Measurements from ENCODE around the gene RNU2-63P. TPM values are rescaled to one million over a fixed set of nuclear protein-coding genes. Genes with fewer than 3 reads are reported as not detected.
A peak's percentile ranks its signal among the peaks of the same experiment; 100 is the strongest.

Gene RNU2-63P
- total RNA-seq = 10.0 to 14.8 TPM (median 13.0 TPM) in 3 replicates

DNA sequence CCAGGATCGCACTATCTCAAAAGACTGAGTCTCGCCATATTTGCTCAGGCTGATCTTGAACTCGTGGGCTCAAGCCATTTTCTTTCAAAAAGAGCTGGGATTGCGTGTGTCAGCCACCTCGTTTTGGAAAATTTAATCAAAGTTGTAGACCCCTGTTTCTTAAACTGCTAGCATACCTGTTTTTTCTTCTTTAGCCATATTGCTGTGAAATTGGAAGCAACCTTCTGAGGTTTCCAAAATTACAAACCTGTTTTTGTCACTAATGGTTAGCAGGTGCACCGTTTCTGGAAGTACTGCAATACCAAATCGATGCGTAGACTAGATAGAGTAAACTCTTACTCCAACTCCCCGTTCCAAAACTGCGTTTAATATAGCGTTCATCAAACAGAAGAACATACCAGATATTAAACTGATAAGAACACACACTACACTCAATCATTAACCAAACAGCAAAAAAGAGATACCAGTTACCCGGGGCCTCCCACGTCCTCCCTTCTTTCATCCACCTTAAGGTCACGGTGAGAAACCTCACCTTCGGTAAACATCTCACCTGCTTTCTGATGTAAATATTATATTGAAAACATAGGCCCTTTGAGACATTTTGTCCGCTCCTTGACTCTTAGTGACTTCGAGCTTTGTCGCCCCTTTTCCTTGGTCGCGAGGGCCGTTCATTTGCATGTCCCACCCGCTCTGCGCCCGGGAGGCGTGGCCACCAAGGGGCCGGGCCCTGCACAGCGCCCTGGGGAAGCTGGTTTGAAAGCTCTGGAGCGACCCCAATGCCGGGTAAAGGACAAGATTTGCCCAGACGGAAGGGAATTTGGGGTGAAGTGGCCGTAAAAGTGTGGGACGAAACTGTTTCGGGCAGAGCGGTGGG, at the start of gene RNU2-63P:
Gene RNU2-63P (minus strand): TSS at position 462 of the 874 bp plus-strand sequence.
- no peaks in the 10 kb centered on the region for H3K9me3 Mint-ChIP-seq
- peak; percentile 65 to 86 for DNase-seq (ENCODE audit: low spot score in 2 of 2, unreplicated experiment in 2 of 2)
- peaks cover 20% of the 10 kb centered on the region for H3K4me1 Mint-ChIP-seq
- no peaks in the 10 kb centered on the region for H3K27me3 Mint-ChIP-seq (ENCODE audit: low read depth)
- peak within 1 kb of the TSS; percentile 95 for H3K4me3 Mint-ChIP-seq
- peak within 1 kb of the TSS; percentile 100 for H3K27ac Mint-ChIP-seq
- no peaks in the 10 kb centered on the region for H3K36me3 Mint-ChIP-seq
- TF ChIP-seq, protein P1, sequence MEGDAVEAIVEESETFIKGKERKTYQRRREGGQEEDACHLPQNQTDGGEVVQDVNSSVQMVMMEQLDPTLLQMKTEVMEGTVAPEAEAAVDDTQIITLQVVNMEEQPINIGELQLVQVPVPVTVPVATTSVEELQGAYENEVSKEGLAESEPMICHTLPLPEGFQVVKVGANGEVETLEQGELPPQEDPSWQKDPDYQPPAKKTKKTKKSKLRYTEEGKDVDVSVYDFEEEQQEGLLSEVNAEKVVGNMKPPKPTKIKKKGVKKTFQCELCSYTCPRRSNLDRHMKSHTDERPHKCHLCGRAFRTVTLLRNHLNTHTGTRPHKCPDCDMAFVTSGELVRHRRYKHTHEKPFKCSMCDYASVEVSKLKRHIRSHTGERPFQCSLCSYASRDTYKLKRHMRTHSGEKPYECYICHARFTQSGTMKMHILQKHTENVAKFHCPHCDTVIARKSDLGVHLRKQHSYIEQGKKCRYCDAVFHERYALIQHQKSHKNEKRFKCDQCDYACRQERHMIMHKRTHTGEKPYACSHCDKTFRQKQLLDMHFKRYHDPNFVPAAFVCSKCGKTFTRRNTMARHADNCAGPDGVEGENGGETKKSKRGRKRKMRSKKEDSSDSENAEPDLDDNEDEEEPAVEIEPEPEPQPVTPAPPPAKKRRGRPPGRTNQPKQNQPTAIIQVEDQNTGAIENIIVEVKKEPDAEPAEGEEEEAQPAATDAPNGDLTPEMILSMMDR (IDR thresholded peaks at IDR 0.05; ENCODE audit: unreplicated experiment) = no peak

DNA sequence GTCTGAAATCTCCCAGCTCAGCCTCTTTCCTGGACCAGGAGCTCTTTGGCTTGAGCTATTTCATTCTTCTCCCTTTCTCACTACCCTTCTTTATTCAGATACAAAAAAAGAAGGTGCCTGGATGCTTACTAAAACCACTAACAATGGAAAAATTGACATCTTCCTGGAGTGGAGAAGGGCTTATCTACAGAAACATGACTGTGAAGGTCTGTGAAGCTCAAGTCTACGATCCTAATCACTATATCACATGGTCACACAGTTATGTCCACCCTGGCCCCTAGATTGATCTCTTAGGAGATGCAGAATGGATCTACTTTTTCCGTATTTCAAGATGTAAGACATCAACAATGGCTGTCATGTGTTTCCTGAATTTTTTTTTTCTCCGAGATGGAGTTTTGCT, 44.9 kb upstream of the RNU2-63P start:
- Mint-ChIP-seq H3K4me3 (no peak overlapping the region), H3K36me3 (no peaks in the 10 kb centered on the region), H3K4me1 (peaks cover 14% of the 10 kb centered on the region), H3K27me3 (ENCODE audit: low read depth) (no peaks in the 10 kb centered on the region), H3K27ac (no peak overlapping the region), H3K9me3 (no peaks in the 10 kb centered on the region)
- TF ChIP-seq, protein P1 (IDR thresholded peaks at IDR 0.05; ENCODE audit: unreplicated experiment) = no peak
- no peak for DNase-seq (ENCODE audit: low spot score in 2 of 2, unreplicated experiment in 2 of 2)

DNA sequence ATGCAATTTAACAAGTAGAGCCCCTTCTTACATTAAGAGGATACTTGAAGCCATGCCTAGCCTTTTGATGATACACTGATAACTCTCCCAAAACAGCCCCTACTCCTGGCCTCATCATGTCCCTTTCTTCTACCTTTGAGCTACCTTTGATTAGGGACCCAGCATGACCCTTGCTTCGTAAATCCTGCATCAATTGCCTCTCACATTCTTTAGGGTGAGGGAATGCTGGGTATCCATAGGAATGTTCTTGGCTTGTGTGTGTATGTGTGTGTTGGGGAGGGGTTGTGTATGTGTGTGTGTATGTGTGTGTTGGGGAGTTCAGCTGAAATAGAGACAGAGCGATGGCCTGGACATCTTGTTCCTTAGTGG, 44.5 kb upstream of the RNU2-63P start:
- DNase-seq (ENCODE audit: low spot score in 2 of 2, unreplicated experiment in 2 of 2) = no peak
- no peaks in the 10 kb centered on the region for H3K36me3 Mint-ChIP-seq
- H3K9me3 Mint-ChIP-seq = no peaks in the 10 kb centered on the region
- H3K27me3 Mint-ChIP-seq (ENCODE audit: low read depth) = no peaks in the 10 kb centered on the region
- H3K4me1 Mint-ChIP-seq = peaks cover 18% of the 10 kb centered on the region
- H3K27ac Mint-ChIP-seq = no peak overlapping the region
- H3K4me3 Mint-ChIP-seq = no peak overlapping the region
- TF ChIP-seq, protein P1 (IDR thresholded peaks at IDR 0.05; ENCODE audit: unreplicated experiment) = no peak

DNA sequence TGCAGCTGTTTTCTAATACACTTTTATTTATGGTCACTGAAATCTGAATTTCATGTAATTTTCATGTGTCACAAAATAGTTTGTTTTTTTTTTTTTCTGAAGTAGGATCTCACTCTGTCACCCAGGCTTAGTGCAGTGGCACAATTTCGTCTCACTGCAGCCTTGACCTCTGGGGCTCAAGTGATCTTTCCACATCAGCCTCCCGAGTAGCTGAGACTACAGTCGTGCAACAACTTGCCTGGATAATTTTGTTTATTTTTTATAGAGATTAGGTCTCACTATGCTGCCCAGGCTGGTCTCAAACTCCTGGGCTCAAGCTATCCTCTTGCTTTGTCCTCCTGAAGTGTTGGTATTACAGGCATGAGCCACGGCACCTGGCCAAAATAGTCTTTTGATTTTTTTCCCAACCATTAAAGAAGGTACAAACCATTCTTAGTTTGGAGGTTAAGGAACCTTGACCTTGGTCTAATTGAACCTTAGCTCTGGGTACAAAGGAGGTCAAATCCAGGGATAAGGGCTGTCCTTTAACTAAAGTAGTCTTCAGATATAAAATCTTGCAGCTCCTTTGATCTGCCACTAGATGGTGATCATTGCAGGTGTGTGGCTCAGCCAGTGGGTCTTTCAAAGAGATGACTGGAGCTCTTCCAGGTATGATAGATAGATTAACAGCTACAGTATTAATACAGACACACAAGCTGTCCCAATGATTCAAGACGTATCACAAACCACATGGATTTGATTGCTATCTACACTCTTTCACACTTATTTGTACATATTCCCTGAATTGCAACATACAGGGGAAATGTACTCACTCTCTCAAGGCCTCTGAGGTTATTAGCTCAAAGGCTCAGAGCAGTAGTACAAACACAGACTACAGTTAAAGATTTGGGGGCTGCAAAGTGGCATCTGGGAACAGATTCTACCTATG, 43.9 kb upstream of the RNU2-63P start:
- H3K4me3 Mint-ChIP-seq = no peak overlapping the region
- TF ChIP-seq, protein P1 (IDR thresholded peaks at IDR 0.05; ENCODE audit: unreplicated experiment) = peak; percentile 65
- H3K36me3 Mint-ChIP-seq = no peaks in the 10 kb centered on the region
- DNase-seq (ENCODE audit: low spot score in 2 of 2, unreplicated experiment in 2 of 2) = no peak
- no peaks in the 10 kb centered on the region for H3K9me3 Mint-ChIP-seq
- no peaks in the 10 kb centered on the region for H3K27me3 Mint-ChIP-seq (ENCODE audit: low read depth)
- H3K4me1 Mint-ChIP-seq = peaks cover 20% of the 10 kb centered on the region
- H3K27ac Mint-ChIP-seq = no peak overlapping the region

DNA sequence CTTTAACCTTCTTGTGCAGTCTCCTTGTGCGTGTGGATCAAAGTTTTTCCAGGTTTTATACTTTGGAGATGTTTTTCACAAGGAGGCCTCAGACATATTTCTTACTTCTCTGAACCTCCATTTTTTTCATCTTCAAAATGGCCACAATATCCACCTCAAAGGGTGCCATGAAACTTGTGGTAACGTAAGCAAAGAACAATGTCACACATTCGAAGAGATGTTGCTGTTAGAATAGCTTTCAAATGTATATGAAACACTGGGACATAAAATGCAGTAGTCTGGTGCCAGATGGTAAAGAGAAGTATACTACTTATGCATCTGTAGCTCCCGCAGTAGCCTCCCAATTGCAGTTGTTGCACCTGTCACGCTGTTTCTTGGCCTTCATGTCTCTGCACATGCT, 41.8 kb upstream of the RNU2-63P start:
- H3K9me3 Mint-ChIP-seq = no peaks in the 10 kb centered on the region
- no peak overlapping the region for H3K4me3 Mint-ChIP-seq
- TF ChIP-seq, protein P1 (IDR thresholded peaks at IDR 0.05; ENCODE audit: unreplicated experiment) = no peak
- H3K27ac Mint-ChIP-seq = no peak overlapping the region
- peaks cover 40% of the 10 kb centered on the region for H3K4me1 Mint-ChIP-seq
- DNase-seq (ENCODE audit: low spot score in 2 of 2, unreplicated experiment in 2 of 2) = no peak
- no peaks in the 10 kb centered on the region for H3K27me3 Mint-ChIP-seq (ENCODE audit: low read depth)
- H3K36me3 Mint-ChIP-seq = no peaks in the 10 kb centered on the region

All from mesothelial cell of epicardium (in vitro differentiated cells).